ENCODE measurements around the gene C10orf67.

DNA sequence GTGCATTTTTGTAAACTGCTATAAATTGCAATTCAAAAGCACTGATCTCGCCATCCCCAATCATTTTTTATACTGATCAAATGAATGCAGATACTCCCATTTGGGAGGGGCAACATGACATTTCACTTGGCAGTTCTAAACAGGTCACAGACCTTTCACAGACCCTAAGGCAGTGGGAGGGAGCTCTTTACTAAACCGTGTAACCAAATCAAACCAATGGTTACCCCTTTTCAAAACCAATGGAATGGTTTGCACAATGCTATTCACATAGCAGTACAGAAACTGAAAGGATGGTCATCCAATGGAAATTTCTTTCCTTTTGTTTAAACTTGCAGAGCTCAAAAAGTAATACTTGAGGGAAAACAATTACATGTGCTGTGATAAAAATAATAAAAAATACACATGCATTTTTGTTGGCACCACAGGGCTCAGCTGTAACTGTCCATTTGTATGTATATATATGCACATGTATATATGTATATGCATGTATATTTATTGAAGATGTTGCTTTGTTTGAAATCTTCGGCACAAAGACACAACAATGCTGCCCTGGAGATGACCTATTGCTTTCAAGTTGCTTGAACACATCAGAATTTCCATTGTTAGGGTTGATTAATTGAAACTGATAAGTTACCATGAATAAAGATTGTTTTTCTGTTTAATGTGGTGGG is 138.5 kb downstream of the C10orf67 start:
- no peak for TF ChIP-seq EGR1 (IDR thresholded peaks at IDR 0.05)
- no peak for TF ChIP-seq NFIC (IDR thresholded peaks at IDR 0.05)

Data from Ishikawa (cell line).